Measurements from ENCODE around the gene NDUFAF8.

GRCh38 chr17:81206657-81207056 is 32.5 kb upstream of the NDUFAF8 start:
- TF ChIP-seq CTCF (IDR thresholded peaks at IDR 0.05): no peak
- TF ChIP-seq POLR2A (IDR thresholded peaks at IDR 0.05): no peak

Data from body of pancreas (tissue), 4 donors.